ENCODE measurements around the gene NECAB2.

NECAB2 gene

DNA sequence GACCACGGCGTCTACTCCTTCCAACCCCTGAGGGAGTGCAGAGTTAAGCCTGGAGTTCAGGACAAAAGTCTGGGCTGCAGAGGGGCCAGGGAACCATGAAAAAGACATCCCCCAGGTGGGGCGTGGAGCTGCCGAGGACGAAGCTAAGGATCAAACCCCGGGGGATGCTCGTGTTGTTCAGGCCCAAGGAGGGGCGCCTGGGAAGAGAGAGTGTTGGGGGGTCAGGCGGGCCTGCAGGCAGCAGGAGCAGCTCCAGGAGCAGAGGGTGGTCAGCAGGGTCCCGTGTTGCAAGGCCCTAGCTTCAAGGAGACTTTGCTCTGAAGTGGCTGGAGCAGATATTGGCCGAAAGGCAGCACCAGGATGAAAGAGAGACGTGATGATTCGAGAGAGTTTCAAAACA, 26.7 kb downstream of the NECAB2 start:
- no peak for DNase-seq

DNA sequence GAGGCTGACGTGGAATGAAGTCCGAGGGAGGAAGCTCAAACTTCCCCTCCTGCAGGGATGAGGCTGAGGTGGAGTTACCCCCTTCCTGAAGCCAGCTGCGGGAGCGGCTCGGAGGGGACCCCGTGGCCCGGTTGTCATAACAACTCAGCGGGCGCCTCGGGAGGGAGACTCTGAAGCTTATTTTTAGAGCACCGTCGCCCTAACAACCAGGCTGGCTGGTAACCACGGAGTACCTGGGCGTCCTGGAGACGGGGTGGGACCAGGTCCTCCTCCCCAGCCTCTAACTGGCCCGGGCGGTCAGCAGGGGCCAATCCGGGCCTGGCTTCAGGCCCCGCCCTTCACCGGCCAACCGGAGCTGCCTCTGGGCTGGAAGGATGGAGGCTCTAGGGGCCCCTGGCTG, 27.7 kb downstream of the NECAB2 start:
- DNase-seq: peak; percentile 22

DNA sequence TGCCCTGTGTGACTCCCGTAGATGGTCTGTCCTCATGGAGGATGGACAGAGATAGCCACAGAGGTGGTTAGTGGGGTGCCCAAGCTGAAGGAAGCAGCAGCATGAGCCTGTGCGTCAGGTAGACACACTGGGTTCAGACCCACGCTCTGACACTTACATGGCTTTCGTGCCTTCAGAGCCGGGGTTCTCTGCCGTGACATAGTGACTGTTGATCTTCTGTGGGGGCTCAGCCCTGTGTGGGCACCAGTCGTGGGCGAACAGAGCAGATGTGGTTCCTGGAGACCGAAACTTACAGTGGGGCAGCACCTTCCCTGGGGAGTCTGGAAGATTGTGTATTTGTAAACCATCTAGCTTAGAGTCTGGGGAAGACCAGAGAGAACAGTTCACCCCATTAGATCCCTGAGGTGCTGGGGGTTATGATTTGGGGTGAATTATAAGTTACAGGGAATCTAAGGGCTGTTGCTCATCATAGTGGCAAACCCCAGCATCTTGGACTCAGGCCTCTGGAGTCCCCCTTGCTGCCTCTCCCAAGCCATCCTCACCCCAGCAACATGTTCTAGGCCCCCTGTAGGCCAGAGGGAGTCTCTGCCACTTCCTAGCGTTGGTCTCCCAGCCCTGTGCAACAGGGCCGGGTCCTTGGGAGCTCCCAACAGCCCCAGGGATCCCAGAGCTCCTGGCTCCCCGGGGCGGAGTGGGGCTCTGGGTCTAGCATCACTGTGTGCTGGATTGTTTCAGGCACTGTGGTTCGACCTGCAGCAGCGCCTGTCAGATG, 28.6 kb downstream of the NECAB2 start:
- DNase-seq: no peak

DNA sequence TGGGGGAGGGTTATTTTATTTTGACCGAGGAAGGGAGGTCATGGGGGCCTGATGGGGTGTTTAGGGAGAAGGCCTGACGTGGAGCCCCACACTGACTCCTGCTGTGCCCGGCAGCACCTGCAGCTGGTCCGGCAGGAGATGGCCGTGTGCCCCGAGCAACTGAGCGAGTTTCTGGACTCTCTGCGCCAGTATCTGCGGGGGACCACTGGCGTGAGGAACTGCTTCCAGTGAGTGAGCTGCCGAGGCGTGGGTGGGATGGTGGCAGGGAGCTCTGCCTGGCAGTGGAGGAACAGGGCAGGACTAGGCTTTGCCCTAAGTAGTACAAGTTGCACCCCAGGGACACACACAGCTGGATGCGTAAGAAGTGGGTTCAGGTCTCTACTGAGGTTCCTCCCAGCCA, 30.0 kb downstream of the NECAB2 start:
- no peak for DNase-seq

DNA sequence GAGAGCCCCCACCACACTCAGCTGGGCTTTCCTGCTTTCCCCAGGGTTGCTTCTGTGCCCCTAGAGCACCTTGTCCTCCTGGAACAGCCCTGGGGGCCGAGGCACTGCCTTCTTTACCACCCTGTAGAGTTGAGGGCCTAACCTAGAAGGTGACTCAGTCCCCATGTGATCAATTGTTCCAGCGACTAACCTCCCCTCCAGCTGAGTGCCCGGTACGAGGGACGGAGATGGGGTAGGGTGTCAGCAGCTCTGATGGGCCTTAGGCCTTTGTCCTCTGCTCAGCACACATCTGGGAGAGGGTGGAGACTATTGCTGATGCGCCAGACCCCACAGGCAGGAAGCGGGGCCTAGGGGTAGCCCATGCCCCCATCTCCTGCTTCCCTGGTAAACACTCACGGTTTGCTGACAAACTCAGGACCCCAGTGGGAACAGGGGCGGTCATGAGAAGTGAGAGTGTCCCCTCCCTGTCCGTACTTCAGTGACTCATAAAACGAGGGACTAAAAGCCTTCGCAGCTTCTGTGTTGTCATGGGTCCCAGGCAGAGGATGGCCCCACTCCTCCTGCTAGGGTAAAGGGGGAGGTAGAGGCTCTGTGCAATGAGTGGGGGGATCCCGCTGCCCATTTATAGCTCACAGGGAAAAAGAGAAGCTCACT, 33.1 kb downstream of the NECAB2 start:
- DNase-seq: no peak

DNA sequence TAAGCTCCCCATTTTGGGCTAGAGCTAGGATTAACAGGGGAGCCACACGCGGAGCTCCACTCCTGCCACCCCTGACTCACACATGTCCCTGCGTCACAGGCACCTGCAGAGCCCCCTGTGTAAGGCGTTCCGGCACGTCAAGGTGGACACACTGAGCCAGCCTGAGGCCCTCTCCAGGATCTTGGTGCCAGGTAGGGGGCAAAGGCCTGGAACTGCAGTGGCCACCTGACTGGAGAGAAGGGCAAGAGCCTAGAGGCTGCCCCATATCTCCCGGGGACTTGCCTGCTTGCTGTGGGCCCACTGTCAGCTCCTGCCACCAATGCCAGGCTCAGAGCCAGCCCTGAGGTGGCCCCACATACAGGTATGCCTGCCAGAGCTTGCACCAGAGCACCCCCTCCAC, 33.7 kb downstream of the NECAB2 start:
- DNase-seq: no peak

DNA sequence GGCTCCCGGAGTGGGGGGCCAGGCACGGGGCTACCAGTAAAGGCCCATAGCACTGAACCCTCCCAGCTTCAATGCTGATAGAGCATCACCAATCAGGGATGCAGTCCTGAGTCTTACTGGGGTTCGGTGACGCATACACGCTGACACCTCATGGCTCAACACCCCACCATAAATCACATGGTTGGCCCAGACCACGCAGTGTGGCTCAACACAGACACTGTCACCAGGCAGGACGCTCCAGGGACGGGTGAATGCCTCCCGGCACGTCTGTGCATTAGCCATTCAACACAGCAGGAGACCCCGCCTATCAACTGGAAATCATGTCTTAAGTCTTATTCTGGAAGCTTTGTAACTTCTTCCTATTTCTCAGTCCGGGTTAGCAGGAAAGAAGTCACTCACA, 35.0 kb downstream of the NECAB2 start:
- DNase-seq: no peak

DNA sequence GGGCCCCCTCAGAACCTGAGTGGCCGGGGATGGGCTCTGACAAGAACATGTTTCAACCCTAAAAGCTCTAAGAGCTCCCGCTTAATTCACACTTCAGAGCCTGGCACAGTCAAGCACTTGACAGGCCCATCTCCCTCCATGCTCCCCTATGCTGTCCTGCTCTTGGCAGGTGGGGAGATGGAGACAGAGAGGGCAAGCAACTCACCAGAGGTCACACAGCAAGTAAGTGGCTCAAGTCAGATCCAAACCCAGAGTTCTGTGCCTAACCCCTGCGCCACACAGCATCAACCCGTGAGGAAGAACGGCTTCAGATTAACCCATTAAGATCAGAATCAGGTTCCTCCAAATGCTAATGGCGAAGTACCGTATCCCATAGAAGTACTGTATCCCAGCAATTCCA, 36.4 kb downstream of the NECAB2 start:
- DNase-seq: no peak

DNA sequence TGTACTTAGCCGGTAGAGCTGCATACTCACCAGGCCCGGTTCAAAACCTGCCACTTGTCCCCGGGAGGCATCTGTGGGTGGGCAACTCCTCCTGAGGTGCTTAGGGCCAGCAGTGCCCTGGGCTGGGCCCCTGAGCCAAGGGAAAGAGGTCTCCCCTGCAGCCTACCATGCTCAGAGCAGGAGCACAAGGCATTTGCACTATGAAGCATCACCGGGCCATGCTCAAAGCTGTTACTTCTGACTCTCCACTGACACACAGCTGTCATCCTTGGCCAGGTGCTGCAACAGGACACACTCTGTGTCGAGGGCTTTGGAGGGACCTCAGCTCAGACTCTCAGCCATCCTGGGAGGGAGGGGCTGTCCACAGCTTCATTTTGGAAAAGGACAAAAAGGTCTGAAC, 37.3 kb downstream of the NECAB2 start:
- DNase-seq: no peak

DNA sequence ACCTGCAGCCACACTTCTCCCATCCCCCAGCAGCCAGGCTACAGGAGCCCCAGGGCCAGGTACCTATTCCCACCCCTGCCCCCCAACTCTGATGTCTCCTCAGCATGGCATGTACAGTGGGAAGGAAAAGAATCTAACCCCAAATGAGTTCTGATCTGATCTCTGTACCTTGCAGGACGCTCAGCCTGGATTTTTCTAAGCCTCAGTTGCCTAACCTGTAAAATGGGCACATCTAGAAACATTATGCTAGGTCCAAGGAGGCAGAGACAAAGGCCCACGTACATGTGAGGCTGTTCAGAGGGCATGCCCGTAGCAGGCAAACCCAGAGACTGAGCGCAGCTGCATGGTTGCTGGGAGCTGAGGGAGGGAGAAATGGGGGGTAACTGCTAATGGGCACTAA, 39.5 kb downstream of the NECAB2 start:
- DNase-seq: no peak

DNA sequence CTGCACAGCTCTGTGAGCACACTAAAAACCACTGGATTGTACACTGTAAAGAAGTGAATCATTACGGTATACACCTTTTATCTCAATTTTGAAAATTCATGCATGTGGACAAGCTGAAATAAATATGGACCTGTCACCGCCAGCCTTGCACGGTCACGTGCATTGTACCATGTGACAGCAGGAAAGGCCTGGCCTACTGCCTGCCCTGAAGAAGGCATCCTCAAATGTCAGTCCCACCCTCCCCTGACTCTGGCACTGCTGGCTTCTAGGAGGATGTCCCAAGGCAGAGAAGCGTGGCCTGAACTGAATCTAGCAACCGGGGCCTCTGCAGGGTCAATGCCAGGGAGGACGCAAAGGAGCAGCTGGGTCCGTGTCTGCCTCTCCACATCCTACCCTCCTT, 39.9 kb downstream of the NECAB2 start:
- no peak for DNase-seq

DNA sequence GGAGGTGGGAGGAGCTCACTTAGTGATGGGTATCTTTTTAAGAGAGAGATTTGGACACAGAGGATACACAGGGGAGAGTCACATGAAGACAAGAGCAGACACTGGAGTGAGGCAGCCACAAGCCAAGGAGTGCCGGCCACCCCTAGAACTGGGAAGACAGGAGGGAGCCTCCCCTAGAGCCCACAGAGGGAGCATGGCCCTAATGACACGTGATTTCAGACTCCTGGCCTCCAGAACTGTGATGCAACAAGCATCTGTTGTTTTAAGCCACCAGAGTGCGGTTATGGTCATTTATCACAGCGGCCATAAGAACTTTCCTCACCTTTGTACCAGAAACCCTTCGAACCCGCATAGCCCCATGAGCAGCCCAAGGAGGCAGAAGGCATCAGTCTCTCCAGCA, 41.2 kb downstream of the NECAB2 start:
- DNase-seq: no peak

DNA sequence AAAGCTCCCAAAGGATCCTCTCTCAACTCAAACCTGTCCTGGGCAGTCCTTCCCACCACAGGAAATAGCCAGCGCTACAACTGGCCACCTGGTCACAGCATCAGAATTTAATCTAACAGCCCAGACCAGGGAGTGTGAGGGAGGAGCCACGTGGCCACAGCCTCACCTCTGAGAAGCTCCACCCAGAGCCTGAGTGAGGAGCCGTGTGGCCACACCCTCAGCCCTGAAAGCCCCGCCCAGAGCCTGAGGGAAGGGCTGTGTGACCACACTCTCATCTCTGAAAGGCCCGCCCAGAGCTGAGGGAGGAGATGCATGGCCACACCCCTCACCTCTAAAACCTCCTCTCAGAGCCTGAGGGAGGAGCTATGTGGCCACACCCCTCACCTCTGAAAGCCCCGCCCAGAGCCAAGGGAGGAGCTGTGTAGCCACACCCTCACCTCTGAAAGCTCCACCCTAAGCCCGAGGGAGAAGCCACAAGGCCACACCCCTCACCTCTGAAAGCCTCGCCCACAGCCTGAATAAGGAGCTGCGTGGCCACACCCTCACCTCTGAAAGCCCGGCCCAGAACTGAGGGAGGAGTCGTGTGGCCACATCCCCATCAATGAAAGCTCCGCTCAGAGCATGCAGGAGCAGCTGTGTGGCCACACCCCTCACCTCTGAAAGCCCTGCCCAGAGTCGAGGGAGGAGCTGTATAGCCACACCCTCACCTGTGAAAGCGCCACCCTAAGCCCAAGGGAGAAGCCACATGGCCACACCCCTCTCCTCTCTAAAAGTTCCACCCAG, 45.9 kb downstream of the NECAB2 start:
- DNase-seq: no peak

DNA sequence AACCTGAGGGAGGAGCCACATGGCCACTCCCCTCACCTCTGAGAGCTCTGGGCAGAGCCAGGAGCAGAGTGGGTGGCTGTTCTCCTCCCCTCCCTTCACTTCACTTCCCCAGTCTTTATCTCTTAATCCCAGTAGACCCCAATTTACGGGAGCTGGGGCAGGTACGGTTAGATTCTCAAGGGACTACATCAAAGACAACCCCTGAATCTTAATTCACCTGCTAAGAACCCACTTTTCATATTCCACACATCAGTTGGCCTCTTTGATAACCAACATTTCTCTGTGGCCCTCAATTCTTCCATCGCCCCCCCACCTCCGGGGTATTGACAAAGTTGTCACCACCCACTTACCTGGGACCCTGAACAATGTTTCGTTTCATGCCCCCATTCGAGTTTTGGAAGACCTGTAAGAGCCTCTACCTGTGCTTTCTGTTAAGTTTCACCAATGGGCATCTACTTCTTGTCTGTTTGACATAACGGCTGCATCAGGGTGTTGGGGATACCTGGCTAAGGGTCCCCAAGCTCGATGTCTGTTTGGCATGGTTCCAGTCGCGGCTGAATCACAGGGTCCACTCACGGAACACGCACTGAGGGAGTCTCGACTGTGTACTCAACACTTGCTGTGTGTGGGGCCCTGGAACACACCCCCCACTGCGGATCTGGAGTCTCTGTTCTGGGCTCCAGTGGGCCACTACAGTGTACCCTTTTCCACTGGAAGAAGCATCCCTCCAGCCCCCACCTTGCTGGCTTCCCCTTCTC, 46.7 kb downstream of the NECAB2 start:
- no peak for DNase-seq

DNA sequence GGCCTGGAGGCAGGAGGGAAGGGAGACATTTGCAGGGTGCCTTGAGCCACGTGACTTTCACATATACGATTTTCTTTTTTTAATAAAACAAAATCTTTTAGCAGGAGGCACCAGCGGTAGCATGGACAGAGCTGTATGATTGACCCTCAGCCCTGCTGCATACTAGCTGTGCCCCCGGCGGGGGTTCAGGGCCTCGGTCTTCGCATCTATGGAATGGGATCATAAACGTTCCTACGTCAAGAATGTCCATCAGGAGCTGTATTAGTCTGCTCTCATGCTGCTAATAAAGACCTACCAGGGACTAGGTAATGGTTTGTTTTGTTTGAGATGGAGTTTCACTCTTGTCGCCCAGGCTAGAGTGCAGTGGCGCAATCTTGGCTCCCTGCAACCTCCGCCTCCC, 47.4 kb downstream of the NECAB2 start:
- DNase-seq: no peak

DNA sequence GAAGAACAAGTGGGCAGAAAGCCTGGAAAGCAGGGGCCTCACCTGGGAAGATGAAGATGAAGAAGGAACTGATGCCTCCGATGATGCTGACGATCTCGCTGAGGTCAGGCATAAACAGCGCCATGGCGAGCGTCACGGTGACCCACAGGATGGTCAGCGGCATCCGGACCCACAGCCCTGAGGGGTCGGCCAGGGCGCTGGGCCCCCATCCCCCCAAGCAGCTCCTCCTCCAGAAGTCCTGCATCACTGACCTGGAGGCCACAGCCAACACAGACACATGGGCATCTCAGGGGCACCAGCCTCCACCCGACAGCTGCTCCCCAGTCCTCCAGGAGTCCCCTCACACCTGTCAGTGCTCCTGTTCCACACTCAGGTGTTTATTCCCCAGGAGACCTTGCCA, 48.4 kb downstream of the NECAB2 start:
- DNase-seq: no peak

DNA sequence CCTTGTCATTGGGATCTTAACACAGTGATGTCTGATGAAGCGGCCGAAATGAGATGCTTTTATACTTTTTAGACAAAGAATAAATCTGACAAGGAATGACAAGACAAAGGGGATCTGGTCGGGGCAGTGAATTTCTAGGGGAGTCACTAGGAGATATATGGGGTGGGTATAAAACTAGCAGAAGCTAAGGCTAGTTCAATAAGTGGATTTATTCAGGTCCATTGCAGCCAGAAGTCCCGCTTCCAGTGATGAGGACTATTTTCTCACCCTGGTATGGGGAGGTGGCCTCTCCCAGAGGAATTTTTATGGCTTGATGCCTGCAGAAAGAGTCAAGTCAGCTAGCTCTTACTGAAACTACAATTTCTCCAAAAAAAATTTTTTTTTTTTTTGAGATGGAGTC, 50.7 kb downstream of the NECAB2 start:
- DNase-seq: no peak

DNA sequence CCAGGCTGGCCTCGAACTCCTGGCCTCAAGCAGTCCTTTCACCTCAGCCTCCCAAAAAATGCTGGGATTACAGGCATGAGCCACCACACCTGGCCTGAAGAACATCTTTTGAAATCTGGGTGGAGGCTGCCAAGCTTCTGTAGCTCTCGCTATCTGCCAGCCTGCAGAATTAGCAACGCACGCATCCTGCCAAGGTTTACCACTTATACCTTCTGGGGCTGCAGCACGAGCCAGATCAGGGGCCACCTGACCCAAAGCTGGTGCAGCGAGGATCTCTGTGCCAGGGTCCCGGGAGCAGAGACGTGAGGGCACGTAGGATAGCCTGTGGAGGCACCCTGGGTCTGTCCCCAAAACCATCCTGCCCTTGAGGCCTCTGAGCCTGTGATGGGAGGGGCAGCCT, 52.3 kb downstream of the NECAB2 start:
- no peak for DNase-seq

DNA sequence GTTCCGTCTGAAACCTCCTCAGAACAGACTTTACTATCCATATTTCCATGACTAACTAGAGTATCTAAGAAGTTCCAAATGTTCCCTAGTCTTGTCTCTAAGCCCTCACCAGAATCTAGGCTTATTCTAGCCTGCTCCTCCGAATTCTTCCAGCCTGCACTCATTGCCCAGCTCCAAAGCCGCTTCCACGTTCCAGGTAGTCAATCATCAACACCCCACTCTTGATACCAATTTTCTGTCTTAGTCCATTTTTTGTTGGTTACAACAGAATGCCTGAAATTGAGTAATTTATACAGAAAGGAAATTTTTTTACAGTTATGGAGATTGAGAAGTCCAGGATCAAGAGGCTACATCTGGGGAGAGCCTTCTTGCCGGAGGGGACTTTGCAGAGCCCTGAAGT, 53.4 kb downstream of the NECAB2 start:
- no peak for DNase-seq

DNA sequence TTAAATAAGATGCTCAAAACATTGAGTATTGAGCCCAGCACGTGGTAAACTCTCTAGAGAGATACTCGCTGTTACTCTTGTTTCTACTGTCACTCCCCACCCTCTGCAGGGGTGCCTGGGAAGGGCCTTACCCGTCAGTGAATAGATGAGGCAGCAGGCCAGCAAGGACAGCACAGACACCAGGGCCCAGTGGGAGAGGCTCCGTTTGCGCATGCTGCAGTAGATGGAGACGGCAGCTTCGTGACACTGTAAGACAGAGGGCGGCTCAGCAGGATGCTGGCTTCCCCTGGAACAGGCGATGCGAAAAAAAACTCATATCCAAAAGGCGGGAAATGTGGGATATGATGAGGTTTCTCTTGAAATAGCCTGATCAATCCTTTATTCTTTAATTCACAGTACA, 54.6 kb downstream of the NECAB2 start:
- no peak for DNase-seq

DNA sequence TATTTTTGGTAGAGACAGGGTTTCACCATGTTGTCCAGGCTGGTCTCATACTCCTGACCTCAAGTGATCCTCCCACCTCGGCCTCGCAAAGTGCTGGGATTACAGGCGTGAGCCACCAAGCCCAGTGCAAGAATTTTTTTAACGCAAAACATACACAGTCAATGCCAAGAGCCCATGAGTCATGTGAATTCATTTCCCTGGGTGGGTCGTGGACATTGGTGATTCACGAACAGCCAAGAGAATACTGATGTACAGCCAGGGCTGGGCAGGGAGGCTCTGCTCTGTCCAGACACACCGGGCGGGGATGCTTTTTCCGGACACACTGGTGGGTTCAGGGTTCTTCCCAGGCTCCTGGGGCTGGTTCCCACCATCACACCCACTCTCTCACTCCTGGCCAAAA, 56.8 kb downstream of the NECAB2 start:
- DNase-seq: no peak

DNA sequence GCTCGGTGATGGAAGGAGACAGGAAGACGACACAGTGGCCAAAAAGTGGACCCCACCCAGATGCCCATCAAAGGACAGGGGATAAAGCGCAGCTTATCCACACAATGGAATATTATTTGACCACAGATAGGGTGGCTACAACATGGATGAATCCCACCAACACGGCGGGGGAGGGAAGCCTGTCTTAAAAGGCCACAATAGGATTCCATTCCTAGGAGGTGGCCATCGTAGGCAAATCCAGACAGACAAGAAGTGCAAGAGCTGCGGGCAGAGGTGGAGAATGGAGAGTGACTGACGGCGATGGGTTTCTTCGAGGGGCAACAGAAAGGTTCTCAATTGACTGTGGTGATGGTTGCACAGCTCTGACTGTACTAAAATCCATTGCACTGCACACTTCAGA, 58.6 kb downstream of the NECAB2 start:
- no peak for DNase-seq

DNA sequence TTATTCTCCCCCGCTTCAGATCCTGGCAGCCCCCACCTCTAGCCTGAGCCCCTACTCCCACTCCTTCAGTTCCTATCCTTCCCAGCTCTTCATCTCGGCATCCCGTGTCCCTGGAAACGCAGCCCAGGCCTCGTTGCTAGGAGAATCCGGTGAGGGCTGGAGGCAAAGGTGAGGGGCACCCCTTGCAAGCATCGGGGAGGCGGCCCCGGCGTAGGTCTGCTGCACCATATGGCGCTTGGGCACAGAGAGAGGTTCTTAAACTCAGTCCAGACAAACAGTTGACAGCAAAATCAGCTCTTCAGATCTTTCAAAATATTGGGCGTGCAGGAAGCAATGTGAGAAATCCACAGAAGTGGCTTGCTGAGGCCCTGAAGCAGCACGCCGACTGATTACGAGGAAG, 59.6 kb downstream of the NECAB2 start:
- no peak for DNase-seq

Measured in NCI-H510A treated with DMSO at 0.1 percent for 48 hours (cell line).